ENCODE data around the gene SCG2.

SCG2 gene

DNA sequence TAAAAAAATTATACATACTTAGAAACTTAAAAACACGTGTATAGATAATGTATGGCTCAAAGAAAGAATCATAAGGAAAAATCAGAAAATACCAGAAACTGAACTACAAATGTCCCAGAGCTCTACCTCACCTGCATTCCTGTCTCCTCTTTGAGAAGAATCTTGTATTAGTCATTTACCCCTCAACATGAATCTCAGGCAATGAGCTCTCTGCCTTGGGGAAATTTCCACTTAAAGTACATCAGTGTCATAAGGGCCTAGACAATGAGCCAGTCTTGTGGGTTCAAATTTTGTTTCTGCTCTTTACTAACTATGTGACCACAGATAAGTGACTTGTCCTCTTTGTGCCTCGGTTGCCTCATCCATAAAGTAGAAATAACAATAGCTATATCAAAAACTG is 40.1 kb downstream of the SCG2 start:
- TF ChIP-seq, protein P1, sequence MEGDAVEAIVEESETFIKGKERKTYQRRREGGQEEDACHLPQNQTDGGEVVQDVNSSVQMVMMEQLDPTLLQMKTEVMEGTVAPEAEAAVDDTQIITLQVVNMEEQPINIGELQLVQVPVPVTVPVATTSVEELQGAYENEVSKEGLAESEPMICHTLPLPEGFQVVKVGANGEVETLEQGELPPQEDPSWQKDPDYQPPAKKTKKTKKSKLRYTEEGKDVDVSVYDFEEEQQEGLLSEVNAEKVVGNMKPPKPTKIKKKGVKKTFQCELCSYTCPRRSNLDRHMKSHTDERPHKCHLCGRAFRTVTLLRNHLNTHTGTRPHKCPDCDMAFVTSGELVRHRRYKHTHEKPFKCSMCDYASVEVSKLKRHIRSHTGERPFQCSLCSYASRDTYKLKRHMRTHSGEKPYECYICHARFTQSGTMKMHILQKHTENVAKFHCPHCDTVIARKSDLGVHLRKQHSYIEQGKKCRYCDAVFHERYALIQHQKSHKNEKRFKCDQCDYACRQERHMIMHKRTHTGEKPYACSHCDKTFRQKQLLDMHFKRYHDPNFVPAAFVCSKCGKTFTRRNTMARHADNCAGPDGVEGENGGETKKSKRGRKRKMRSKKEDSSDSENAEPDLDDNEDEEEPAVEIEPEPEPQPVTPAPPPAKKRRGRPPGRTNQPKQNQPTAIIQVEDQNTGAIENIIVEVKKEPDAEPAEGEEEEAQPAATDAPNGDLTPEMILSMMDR (IDR thresholded peaks at IDR 0.05; ENCODE audit: low read depth, low read length, missing control alignments) = no peak
- no peak overlapping the region for H3K4me3 ChIP-seq (ENCODE audit: low read depth, low read length)
- DNase-seq (ENCODE audit: low read depth) = no peak

DNA sequence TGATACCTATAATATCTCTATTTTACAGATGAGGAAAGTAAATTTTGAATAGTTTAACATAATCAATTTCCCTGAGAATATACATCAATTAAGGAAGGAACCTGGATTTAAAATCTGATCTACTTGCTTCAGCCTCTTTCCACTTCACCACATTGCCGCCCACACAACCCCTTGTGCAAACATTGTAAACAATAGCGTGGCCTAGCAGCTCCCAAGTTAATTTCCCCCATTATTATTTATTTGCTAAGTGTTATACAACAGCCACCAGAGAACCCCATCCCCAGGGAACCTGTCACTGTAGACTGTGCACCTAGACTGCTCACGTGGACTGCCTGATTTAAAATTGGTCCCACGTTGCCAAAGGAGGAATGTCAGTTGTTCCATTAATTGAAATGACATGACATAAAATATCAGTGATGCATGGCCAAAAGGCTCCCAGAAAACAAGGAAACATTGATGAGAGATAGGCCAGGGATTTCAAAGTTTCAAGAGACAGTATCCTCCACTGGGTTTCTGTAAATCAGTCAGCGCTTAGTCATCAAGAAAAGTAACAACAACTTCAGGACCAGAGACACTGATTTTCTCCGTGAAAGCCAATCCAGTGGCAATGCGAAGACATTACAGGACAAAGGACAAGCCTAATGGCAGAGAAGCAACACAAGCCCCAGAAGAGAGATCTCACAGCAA is 41.3 kb downstream of the SCG2 start:
- DNase-seq (ENCODE audit: low read depth) = no peak
- TF ChIP-seq, protein P1 (IDR thresholded peaks at IDR 0.05; ENCODE audit: low read depth, low read length, missing control alignments) = no peak
- H3K4me3 ChIP-seq (ENCODE audit: low read depth, low read length) = no peak overlapping the region

DNA sequence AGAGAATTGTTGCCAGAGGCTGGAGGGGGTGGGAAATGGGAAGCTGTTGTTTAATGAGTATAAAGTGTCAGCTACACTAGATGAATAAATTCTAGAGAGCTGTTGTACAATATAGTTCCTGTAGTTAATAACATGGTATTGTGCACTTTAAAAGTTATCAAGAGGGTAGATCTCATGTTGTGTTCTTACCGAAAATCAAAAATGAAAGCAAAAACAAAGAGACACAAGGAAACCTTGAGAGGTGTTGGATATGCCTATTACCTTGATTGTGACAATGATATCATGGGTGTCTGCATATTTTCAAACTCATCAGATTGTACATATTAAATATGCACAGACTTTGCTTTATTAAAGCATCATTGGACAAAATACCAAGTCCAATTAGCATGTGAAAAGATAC is 43.2 kb downstream of the SCG2 start:
- DNase-seq (ENCODE audit: low read depth) = no peak
- H3K4me3 ChIP-seq (ENCODE audit: low read depth, low read length) = no peak overlapping the region
- TF ChIP-seq, protein P1 (IDR thresholded peaks at IDR 0.05; ENCODE audit: low read depth, low read length, missing control alignments) = no peak

DNA sequence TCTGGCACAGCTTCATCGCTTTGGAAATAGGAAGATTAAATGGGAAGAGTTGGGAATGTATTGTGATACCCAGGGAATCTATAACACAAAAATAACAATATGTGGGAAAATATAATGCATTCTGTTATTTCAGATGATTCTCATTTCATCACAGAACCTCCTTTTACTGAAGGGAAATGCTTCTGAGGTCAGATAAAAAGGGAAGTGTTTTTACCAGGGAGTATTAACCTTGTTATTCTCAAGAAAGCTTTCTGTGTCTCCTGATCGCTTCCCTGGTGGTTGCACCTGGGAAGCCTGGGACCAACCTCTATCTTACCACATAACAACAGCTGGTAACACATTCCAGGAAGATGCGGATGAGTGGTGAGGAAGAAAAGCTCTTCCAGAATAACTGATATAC is 47.2 kb downstream of the SCG2 start:
- no peak for DNase-seq (ENCODE audit: low read depth)
- H3K4me3 ChIP-seq (ENCODE audit: low read depth, low read length) = no peak overlapping the region
- TF ChIP-seq, protein P1 (IDR thresholded peaks at IDR 0.05; ENCODE audit: low read depth, low read length, missing control alignments) = no peak

DNA sequence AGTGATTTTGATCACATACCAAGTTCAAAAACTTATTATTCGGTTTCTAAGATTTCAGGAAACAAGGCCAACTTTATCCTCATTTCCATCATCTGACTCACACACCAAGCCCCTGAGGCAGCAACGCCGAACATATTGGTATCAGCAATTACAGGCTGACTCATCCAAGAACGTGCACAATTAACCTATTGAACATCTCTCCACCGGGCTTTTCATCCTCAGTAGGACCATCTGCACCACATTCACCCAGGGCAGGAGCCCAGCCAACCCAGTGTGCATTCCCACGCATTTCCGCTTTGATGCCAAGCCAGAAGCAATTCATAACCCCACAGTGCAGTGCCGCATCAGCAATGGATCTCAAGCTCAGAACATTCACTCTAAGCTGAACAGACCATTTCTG is 52.9 kb downstream of the SCG2 start:
- H3K4me3 ChIP-seq (ENCODE audit: low read depth, low read length) = no peak overlapping the region
- TF ChIP-seq, protein P1 (IDR thresholded peaks at IDR 0.05; ENCODE audit: low read depth, low read length, missing control alignments) = no peak
- DNase-seq (ENCODE audit: low read depth) = no peak

DNA sequence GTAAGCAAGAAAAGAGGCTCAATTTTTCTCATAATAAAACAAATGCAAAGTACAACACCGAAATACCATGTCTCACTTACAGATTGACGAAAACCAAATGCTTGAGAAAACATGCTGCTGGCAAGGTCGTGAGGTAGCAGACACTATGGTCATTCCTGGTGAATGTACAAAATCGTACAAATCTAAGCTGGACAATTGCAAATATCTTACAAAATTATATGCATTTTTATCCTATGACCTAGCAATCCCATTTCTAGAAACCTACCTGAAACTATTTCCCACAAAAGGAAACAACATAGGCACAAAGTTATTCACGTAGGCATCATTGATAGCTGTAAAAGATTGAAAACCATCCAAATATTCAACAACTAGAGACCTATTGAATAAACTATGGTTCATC is 54.0 kb downstream of the SCG2 start:
- DNase-seq (ENCODE audit: low read depth) = no peak
- H3K4me3 ChIP-seq (ENCODE audit: low read depth, low read length) = no peak overlapping the region
- TF ChIP-seq, protein P1 (IDR thresholded peaks at IDR 0.05; ENCODE audit: low read depth, low read length, missing control alignments) = no peak

Measured in GM12864 (cell line).